GM19099 (cell line): ENCODE results near the gene MYO18B.

Experiments
- POLR2A ChIP-seq: IDR thresholded peaks from 3 replicates; pipeline ENCODE4 v1.6.1; 2011; ENCODE audit warnings: low read depth; ENCODE audit not compliant: insufficient read length; ENCODE audit errors: extremely low read depth

Gene MYO18B

GRCh38 chr22:25837288-25837900, 95.4 kb downstream of the MYO18B start:
- no peak for TF ChIP-seq POLR2A

GRCh38 chr22:25838960-25839741, 97.2 kb downstream of the MYO18B start:
- TF ChIP-seq POLR2A, result no peak

DNA sequence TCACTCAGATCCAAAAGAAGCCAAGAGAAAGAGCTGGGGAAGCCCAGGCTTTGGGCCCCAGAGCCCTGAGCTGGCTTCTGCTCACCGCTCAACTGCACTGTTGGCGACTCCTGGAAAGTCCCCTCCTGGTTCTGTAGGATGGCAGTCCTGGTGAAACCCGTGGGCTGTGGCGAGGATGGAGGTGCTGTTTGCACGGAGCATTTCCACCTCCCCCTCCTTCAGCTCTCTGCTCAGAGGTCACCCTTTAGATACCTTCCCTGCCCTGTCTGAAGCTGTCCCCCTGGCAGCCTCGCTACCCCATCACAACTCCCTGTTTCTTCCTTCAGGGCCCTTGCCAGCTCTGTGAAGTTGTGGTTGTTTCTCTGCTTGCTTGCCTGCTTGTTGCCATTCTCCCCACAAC, 97.8 kb downstream of the MYO18B start:
- TF ChIP-seq POLR2A, result no peak

- TF ChIP-seq POLR2A, result no peak
Observed at GRCh38 chr22:25840167-25840566, 98.2 kb downstream of the MYO18B start.

GRCh38 chr22:25840891-25841290, 98.9 kb downstream of the MYO18B start:
- TF ChIP-seq POLR2A, result no peak

DNA sequence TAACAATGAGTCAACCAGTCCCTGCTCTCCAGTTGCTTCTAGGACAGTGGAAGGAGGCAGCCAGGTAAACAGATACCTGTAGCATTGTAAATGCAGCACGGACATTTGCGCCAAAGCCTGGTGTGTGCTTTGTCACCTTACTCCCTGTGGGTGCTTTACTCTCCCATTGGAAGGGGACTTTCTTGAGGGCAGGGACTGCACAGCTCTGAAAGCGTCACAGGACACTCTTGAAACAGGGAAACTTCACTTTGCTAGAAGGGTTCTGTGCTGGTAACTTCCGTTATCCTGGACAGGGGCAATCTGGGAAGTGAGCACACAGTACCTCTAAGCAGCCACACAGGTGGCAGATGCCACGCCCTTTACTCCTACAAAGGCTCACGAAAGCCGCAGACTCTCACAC, 99.8 kb downstream of the MYO18B start:
- TF ChIP-seq POLR2A, result no peak

- no peak for TF ChIP-seq POLR2A
Observed at GRCh38 chr22:25843660-25844405, 101.8 kb downstream of the MYO18B start.

GRCh38 chr22:25844601-25845000, 102.6 kb downstream of the MYO18B start:
- no peak for TF ChIP-seq POLR2A

DNA sequence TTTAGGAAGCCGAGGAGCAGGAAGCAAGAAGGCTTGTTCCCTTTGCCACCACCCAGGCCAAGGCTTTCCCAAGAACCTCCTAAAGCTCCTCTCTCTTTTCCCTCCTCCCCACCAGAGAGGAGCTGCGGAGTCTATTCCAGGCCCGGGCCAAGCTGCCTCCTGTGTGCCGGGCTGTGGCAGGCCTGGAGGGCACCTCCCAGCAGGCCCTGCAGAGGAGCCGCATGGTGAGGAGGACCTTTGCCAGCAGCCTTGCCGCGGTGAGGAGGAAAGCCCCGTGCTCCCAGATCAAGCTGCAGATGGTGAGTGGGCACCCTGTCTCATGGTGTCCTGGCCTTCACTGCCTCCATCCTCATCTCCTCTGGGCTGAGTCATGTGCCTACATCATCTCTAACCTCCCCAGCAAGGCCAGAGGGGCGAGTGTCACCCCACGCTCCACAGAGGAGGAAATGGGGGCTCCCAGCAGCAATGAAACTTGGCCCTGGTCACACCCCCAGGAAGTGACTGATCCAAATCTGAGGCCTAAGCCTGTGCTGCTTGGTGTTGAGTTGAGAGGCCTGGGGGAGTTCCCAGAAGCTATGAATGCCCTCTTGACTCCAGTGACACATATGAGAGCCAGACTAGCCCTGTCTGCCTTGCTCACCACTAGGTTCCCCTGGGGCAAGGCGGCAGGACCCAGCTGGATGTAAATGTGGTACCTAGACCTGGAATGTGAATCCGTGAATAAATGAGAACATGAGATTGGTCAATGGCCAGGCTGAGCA, 104.2 kb downstream of the MYO18B start:
- TF ChIP-seq POLR2A, result no peak

GRCh38 chr22:25847451-25847850, 105.5 kb downstream of the MYO18B start:
- no peak for TF ChIP-seq POLR2A

- no peak for TF ChIP-seq POLR2A
Observed at GRCh38 chr22:25848954-25849353, 107.0 kb downstream of the MYO18B start.

GRCh38 chr22:25849522-25849921, 107.5 kb downstream of the MYO18B start:
- no peak for TF ChIP-seq POLR2A

DNA sequence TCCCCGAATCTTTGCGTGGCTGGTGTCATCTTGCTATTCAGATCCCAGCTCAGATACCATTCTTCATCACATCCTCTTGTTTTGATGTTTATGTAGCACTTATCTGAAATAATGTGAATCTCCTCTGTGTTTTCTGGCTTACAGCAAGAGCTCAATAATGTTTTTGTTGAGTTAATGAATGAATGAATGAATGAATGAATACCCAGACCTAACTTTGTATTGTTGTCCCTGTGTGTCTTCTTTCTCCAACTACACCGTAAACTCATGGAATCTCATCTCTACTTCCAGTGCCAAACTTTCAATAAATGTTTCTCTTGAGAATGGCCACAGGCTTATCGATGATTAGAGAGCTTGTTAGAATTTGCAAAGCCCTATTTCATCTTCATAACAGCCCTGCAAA, 110.2 kb downstream of the MYO18B start:
- no peak for TF ChIP-seq POLR2A

DNA sequence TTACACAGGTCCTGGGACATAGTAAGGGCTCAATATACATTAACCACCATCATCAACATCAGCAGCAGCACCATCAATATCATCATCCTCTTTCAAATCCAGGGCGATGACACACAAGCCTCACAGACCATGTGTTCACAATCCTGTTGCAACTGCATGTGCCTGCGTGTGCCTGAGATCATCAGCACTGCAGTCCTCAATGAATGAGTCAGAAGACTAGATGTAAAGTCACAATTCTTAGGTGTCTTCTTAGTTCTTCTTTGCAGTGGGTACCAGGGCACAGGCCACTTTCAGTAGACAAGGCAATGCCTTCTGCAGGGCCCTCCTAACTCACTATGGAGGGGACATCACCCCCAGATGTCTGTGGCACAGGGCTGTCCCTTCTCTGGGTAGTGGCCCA, 111.1 kb downstream of the MYO18B start:
- no peak for TF ChIP-seq POLR2A

- no peak for TF ChIP-seq POLR2A
Observed at GRCh38 chr22:25853501-25854284, 111.7 kb downstream of the MYO18B start.

GRCh38 chr22:25869771-25870170, 127.8 kb downstream of the MYO18B start:
- no peak for TF ChIP-seq POLR2A
